ENCODE measurements around the gene SNRNP40. TPM values are rescaled to one million over a fixed set of nuclear protein-coding genes. Genes with fewer than 3 reads are reported as not detected.

Gene SNRNP40
- total and polyA plus RNA-seq, 2 donors (not counting 1 experiment from before 2014, with no cell fraction given) = 31.7 to 65.6 TPM

- Histone ChIP-seq H2AFZ (ENCODE audit: insufficient read depth, low read depth, low read length, poor library complexity, severe bottlenecking) (no peak overlapping the region), H4K20me1 (ENCODE audit: control insufficient read depth, insufficient read depth, low read length, poor library complexity, severe bottlenecking) (no peaks in the 10 kb centered on the region), H3K9me3 (ENCODE audit: control extremely low read depth in 1 of 3, control insufficient read depth in 2 of 3, insufficient read depth in 1 of 3, low read length in 2 of 3) (no peaks in the 10 kb centered on the region), H3K4me1 (ENCODE audit: control insufficient read depth in 2 of 2, insufficient read depth in 2 of 2, low read length in 2 of 2) (no peaks in the 10 kb centered on the region), H3K27ac (ENCODE audit: low read length in 2 of 2) (no peak overlapping the region), H3K4me3 (ENCODE audit: control extremely low read depth in 1 of 5, extremely low read depth in 1 of 5, insufficient read depth in 1 of 5, low read depth in 2 of 5, low read length in 4 of 5) (no peak overlapping the region), H3K27me3 (replicated peaks in 1 of 4; ENCODE audit: control extremely low read depth in 1 of 4, control insufficient read depth in 3 of 4, insufficient read depth in 4 of 4, low read length in 3 of 4) (no peaks in the 10 kb centered on the region), H3K79me2 (ENCODE audit: control insufficient read depth, insufficient read depth, low read length) (no peaks in the 10 kb centered on the region), H3K4me2 (replicated peaks; ENCODE audit: low read depth, low read length, poor library complexity, severe bottlenecking) (no peak overlapping the region), H3K9ac (ENCODE audit: low read length) (no peak overlapping the region), H3K36me3 (replicated peaks in 1 of 2; ENCODE audit: control extremely low read depth in 1 of 2, control insufficient read depth in 1 of 2, extremely low read depth in 1 of 2, insufficient read depth in 2 of 2, low read length in 1 of 2) (peaks cover 19 to 53% of the 10 kb centered on the region in 2 experiments)
- no peaks in the 10 kb centered on the region for H3K4me1 Mint-ChIP-seq
- no peaks in the 10 kb centered on the region for H3K9me3 Mint-ChIP-seq (ENCODE audit: insufficient read depth)
- ChIA-PET POLR2A (no interaction called here), CTCF (no interaction called here)
- ATAC-seq (ENCODE audit: low read depth) (no peak), DNase-seq (no peak)
- TF ChIP-seq CTCF (IDR thresholded peaks at IDR 0.05) (no peak), EZH2 (IDR thresholded peaks at IDR 0.05; ENCODE audit: borderline replicate concordance, insufficient read depth, low read depth, low read length, poor library complexity, severe bottlenecking) (no peak)
- no peaks in the 10 kb centered on the region for H3K27me3 Mint-ChIP-seq
- no peak overlapping the region for H3K4me3 Mint-ChIP-seq
- H3K27ac Mint-ChIP-seq = no peak overlapping the region
- intact Hi-C loops (cut with micrococcal nuclease) = no loop called here
- WGBS (ENCODE audit: insufficient coverage) = no CpG with 5 or more reads among the region's 1 CpG
These were observed 38.0 kb downstream of the SNRNP40 start for GRCh38 chr1:31258581-31258980.

GRCh38 chr1:31257213-31257612 is 39.4 kb downstream of the SNRNP40 start:
- no CpG with 5 or more reads among the region's 1 CpG for WGBS (ENCODE audit: insufficient coverage)
- H3K9me3 ChIP-seq (ENCODE audit: control extremely low read depth in 1 of 3, control insufficient read depth in 2 of 3, insufficient read depth in 1 of 3, low read length in 2 of 3) = no peaks in the 10 kb centered on the region
- no peaks in the 10 kb centered on the region for H3K79me2 ChIP-seq (ENCODE audit: control insufficient read depth, insufficient read depth, low read length)
- no peaks in the 10 kb centered on the region for H3K27me3 Mint-ChIP-seq
- no peak for DNase-seq
- ChIA-PET CTCF (no interaction called here), POLR2A (no interaction called here)
- ATAC-seq (ENCODE audit: low read depth) = no peak
- no peak overlapping the region for H3K27ac ChIP-seq (ENCODE audit: low read length in 2 of 2)
- no peaks in the 10 kb centered on the region for H3K27me3 ChIP-seq (replicated peaks in 1 of 4; ENCODE audit: control extremely low read depth in 1 of 4, control insufficient read depth in 3 of 4, insufficient read depth in 4 of 4, low read length in 3 of 4)
- H3K4me3 ChIP-seq (ENCODE audit: control extremely low read depth in 1 of 5, extremely low read depth in 1 of 5, insufficient read depth in 1 of 5, low read depth in 2 of 5, low read length in 4 of 5) = no peak overlapping the region
- H3K4me2 ChIP-seq (replicated peaks; ENCODE audit: low read depth, low read length, poor library complexity, severe bottlenecking) = no peak overlapping the region
- TF ChIP-seq CTCF (IDR thresholded peaks at IDR 0.05) = no peak
- H3K36me3 ChIP-seq (replicated peaks in 1 of 2; ENCODE audit: control extremely low read depth in 1 of 2, control insufficient read depth in 1 of 2, extremely low read depth in 1 of 2, insufficient read depth in 2 of 2, low read length in 1 of 2) = peaks cover 19 to 42% of the 10 kb centered on the region in 2 experiments
- H3K4me1 ChIP-seq (ENCODE audit: control insufficient read depth in 2 of 2, insufficient read depth in 2 of 2, low read length in 2 of 2) = no peaks in the 10 kb centered on the region
- H3K9ac ChIP-seq (ENCODE audit: low read length) = no peak overlapping the region
- H3K27ac Mint-ChIP-seq = no peak overlapping the region
- H3K9me3 Mint-ChIP-seq (ENCODE audit: insufficient read depth) = no peaks in the 10 kb centered on the region
- no peaks in the 10 kb centered on the region for H3K4me1 Mint-ChIP-seq
- H2AFZ ChIP-seq (ENCODE audit: insufficient read depth, low read depth, low read length, poor library complexity, severe bottlenecking) = no peak overlapping the region
- H4K20me1 ChIP-seq (ENCODE audit: control insufficient read depth, insufficient read depth, low read length, poor library complexity, severe bottlenecking) = no peaks in the 10 kb centered on the region
- H3K4me3 Mint-ChIP-seq = no peak overlapping the region
- intact Hi-C loops (cut with micrococcal nuclease) = no loop called here

Data from B cell (primary cell).